Measurements from ENCODE around the gene TTC17.

Gene TTC17

GRCh38 chr11:43541993-43542392 is 183.3 kb downstream of the TTC17 start:
- no peak for DNase-seq (ENCODE audit: low read depth in 2 of 2)

GRCh38 chr11:43542750-43543712 is 184.3 kb downstream of the TTC17 start:
- no peak for DNase-seq (ENCODE audit: low read depth in 2 of 2)

Measured in stimulated activated CD8-positive, alpha-beta memory T cell treated with anti-CD3 and anti-CD28 coated beads, Interleukin-7, amount 100 ng/mL, for 1 hour (primary cell).